Peyer's patch (tissue), 4 donors: ENCODE results near the gene ZNF761.

Source experiments
- CTCF ChIP-seq, 6 experiments: fragments of 450-650 bp in 4 of 6; fragments of 200-600 bp in 2 of 6; sonication (generic) in 1 of 6; IDR thresholded peaks; one replicate each; pipeline ENCODE4 v1.5.1; 2017 to 2019; ENCODE audit warnings: antibody characterized with exemption in 6 of 6, mild to moderate bottlenecking in 3 of 6, moderate library complexity in 1 of 6
- POLR2A ChIP-seq, 2 donors: fragments of 450-650 bp; IDR thresholded peaks; one replicate each; pipeline ENCODE4 v1.5.1; 2017; ENCODE audit warnings: antibody characterized with exemption in 2 of 2, mild to moderate bottlenecking in 2 of 2, moderate library complexity in 2 of 2

GRCh38 chr19:53463263-53463662 lies 31.5 kb downstream of the ZNF761 start:
- no peak for TF ChIP-seq CTCF (IDR thresholded peaks at IDR 0.05)
- no peak for TF ChIP-seq POLR2A (IDR thresholded peaks at IDR 0.05)
